Stimulated activated CD4-positive, alpha-beta T cell treated with anti-CD3 and anti-CD28 coated beads, Interleukin-4, amount 100 ng/mL, for 4 hours (primary cell): ENCODE results near the gene NDUFS6.

Experiments used
- DNase-seq, 2 experiments: peaks; one replicate each; pipeline ENCODE4 v3.0.0-alpha.2; 2020

Gene NDUFS6

DNA sequence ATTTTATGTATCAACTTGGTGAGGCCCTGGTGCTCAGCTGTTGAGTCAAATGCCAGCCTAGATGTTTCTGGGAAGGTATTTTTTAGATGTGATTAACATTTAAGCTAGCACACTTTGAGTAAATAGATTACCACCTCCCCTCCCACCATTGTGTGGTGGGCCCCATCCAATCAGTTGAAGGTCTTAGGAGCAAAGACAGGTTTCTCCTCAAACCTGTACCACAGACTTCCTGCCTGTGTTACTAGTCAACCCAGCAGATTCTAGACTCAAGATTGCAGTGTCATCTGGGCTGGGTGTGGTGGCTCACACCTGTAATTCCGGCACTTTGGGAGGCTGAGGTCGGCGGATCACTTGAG, 35.3 kb upstream of the NDUFS6 start:
- no peak for DNase-seq

DNA sequence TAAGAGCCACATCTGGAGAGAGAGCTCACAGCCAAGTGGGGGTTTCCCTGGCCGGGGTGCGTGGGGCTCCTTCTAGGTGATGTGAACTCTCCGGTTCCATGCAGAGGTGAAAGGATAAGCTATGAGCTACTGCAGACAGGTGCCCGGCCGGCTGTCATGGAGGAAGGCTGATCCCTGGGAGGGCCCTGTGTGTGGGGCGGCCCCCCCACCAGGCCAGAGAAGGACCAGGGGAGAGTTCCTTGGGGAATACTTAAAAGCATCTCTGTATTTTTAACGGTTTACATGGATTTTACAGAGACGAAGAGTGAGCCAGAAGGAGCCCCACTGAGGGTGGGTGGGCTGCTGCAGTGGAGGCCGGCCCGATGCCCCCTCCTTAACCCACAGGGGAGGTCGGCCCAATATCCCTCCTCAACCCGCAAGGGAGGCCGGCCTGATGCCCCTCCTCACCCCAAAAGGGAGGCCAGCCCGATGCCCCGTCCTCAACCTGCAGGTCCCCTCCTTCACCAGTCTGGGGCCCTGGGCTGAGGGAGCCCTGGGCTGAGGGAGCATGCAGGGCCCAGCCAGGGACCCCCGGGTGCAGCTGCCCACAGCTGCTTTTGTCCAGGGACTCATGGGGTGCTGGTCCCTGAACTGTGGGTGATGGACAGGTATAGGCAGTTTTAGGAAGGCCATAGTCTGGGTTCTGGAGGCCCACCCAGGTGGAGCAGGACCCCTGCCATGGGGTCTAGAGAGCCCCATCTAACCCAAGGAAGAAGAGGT, 33.5 kb upstream of the NDUFS6 start:
- no peak for DNase-seq

DNA sequence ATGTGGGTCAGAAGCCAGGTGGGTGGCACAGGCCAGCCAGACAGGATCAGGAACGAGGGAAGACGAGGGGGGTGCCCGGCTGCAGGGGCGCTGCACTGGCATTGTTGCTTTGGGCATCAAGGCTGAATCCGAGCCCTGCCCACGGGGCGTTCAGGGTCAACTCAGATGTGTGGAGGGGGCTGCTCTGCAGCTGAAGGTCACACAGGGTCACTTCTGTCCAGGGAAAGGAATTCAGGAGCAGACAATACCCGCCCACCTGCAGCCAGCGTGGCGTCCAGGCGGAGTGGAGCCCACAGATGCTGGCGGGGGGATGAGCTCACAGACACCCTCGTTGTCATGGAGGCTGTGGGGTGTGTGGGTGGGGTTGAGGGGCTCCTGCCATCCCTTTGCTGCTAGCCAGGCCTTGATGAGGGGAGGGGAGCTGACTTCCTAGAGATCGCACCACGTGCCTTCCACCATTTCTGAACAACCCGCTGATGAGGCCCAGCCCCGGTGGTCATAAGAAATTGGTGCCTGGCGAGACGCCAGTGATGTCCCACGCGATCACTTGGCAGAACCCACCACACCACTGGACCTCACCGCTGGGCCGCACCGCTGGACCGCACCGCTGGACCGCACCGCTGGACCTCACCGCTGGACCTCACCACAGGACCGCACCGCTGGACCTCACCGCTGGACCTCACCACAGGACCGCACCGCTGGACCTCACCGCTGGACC, 32.8 kb upstream of the NDUFS6 start:
- no peak for DNase-seq

DNA sequence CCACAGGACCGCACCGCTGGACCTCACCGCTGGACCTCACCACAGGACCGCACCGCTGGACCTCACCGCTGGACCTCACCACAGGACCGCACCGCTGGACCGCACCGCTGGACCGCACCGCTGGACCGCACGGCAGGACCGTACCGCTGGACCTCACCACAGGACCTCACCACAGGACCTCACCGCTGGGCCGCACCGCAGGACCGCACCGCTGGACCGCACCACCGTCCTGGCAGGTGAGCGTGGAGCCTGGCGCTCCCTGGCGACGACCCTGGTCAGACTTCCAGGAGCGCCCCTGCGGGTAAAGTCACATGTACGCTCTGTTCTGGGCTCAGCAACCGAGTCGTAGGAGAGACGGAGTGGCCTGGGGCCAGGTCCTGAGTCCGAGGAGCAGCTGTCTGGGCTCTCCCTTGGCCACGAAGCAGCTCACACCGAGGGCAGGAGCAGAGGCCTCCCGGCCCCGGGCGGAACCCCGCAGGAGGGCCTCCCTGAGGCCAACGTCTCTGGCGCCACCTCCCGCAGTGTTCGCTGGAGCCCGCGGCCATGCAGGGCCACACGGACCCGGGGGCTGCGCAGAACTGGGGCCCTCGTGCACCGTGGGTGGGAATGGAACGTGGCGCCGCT, 32.1 kb upstream of the NDUFS6 start:
- no peak for DNase-seq

DNA sequence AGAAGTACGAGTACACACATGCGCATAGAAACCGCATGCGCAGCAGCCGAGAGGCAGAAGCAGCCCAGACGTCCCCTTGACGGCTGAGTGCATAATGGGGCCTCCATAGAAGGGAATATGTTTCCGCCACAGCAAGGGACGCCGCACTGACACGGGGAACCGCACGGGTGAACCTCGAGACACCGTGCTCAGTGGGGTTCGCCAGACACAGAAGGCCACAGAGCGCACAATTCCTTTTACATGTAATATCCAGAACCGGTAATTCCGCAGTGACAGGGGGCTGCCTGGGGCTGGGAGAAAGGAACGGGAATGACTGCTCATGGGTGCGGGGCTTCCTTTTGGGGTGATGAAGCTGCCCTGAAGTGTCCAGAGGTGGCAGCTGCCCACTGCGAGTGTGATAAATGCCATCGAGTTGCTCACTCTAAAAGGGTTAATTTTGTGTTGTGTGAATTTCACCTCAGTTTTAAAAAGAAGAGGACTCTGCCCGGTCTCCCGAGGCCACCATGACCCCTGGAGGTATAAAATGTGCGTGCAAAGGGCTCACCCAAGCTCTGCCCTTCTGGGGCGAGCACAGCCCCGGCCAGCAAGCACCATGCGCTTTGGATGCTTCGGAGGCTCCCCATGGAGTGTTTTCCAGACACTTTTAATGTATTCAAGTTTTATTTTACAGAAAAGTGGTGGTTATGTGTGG, 31.3 kb upstream of the NDUFS6 start:
- no peak for DNase-seq

DNA sequence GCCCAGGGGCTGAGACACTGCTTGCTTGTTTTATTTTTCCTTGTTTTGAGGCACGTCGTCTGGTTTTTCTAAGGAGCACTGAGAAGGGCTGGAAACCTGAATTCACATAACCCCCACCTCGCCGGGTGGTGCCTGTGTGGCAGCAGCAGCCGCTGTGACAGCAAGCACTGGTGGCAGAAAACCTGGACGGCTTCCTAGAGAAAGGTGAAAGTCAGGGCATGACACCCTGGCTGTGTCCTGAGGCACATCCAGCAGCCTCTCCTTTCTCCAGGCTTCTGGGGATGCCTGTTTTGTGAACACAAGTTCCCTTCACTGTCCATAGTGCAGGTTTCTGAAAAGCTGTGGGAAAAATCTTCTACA, 30.8 kb upstream of the NDUFS6 start:
- DNase-seq: no peak

DNA sequence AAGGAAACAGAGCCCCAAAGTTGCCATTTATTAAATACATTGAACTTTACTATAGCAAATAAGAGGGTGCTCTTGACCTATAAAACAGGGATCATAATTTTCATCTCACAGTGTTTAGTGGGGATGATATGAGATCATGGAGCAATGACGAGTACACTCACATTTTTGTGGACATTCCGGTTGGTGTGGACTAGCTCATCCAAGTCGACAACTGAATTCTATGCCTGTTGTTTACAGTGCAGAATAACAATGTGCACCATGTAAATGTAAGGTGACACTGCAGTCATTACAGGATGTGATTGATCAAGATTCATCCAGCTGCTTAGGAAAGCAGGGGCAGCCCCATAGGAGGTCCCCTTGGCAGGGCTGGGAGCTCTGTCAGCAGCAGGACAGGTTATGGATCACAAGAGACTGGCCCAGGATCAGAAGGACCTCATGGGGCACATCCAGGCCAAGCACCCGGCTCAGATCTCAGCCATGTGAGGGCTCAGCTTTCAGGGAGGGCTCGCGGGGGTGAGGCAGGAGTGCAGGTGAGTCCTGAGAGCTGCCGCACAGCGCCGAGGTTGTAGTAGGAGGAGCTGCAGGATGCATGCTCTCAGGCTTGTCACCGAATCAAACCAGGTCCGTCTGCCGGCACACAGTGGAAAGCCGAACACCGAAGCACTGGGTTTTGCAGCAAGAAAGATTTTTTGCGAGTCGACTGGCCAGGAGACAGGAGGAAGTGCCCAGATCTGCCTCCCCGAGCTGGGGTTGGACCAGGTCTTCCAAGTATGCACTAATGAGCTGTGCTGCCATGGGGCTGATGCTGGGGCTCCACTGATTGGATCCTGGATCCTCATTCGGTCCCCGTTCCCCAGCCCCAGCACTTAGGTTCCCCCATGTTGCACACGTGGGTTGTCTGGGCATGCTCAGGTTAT, 29.8 kb upstream of the NDUFS6 start:
- no peak for DNase-seq

DNA sequence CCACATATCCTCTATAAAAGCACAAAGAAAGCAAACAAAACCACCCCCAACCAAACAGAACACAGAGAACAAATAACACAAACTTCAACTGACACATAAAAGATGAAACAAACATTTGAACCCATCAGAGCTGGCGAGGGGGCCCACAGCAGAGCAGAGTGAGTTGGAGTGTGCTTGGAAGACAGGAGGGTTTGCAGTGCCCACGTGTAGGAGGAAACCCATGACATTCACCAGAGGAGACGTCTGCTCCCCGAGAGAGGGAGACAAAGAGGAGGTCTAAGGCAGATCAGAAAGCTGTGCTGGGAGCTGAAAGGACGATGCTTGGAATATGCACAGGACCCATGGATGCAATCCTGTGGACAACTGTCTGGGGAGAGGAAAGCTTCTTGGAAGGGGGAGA, 28.6 kb upstream of the NDUFS6 start:
- DNase-seq: no peak

DNA sequence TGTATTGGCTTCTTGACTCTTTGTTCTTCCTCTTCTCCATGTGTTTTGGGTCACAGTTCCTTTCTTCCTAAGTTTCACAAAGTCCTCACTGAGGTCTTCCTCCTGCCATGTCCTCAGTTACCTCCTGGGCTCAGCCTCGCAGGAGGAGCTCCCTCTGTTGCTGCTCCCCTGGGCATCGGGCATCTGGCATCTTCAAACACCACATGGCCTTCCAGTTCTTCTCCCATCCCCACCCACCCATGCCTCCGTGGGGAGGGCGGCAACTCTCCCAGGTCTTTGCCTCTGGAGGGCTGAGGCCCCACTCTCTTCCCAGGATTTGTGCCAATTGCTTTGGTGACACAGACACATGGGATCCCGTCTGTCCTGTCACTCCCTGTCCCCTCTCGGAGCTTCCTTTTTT, 24.4 kb upstream of the NDUFS6 start:
- no peak for DNase-seq

DNA sequence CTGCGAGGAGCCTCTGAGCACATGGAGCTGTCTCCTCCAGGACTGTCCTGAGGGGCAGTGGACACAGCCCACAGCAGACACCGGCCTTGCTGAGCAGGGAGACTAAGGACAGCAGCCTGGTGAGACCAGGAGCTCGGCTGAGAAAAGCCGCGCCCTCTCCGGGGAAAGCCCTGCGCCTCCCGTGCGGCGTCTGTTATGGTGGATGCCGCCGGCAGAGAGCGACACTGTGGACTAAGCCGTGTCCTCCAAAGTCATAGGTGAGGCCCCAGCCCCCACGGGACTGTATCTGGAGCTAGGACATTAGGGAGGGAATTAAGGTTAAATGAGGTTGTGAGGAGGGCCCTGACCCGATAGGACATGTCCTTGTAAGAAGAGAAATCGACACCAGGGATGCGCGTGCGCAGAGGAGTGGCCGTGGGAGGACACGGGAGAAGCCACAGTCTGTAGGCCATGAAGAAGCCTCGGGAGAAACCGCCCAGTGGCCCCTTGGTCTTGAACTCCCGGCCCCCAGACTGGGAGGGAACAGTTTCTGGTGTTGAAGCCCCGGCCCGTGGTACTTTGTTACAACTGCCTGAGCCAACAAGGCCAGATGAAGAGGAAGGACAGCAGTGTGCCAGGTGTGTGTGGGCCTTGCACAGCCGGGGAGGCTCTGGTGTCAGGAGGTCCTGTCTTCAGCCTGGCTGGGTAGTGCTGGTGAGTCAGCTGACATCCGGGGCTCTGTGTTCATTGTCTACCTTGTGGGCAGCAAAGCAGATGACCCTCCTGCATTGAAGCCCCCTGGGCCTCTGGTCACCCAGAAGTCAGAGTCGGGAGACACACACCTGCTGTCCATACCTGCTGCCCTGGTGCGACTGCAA, 23.7 kb upstream of the NDUFS6 start:
- no peak for DNase-seq

DNA sequence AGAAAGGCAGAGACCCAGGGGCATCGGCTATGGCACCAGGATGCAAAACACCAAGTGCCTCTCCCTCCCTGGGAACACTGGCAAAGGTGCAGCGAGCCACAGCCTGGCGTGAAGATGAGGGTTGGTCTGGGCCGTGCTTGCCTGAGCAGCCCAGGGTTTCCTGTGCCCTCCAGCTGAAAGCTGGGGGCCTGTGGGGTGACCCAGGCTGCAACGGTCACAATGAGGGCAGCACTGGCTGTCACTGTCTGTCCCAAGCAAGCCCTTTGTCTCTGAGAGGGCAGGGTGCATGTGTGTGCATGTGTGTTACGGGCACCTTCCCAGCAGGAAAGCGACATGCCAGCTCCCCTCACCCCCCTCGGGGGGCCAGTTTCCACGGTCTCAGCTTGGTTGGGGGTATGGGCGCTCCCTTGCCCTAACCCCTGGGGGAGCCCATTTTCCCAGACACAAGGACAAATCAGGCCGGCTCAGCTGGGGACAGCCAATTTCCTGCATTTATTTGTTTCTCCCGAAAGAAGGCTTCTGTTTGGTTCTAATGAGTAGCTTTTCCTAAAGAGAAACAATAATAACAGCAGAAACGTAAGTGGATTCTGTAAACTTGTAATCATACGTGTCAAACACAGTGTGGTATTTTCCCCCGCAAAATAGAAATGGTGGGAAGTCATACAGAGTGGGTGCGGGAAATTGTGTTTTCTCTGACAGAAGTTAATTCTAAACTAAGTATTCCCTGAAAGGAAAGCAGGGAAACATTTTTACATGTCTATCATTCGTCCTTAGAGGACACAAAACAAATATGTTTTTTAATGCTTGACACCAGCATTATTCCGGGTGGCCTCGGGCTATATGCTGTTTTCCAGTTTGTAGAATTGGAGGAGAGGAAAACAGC, 22.8 kb upstream of the NDUFS6 start:
- no peak for DNase-seq

DNA sequence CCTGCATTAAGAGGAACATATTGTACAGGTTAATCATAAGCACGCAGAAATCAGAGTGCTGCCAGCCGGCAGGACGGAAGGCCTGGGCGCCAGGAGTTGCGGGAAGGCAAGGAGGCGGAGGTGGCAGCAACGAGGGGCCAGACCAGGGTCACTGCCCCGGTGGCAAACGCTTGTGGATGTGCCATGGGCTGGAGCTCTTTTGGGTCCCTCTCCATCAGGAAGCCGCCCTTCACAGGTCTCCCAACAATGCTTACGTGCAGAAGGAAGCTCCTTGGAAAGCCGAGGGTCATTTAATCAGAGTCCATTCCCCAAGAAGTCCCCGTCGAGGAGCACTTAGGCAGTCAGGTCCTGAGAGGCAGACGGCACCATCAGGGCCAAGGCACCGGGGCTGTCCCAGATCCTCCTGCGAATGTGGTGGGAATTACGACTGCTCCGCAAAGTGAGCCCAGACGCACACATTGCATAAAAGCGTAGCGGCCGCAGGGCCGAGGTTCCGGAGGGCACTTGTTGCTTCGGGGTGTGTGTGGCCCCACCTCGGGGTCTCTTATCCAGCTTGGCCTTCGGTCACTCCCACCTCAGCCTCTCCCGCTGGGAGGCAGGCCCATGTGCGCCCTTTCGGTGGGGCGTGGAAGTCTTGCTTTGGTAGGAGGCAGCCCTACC, 22.1 kb upstream of the NDUFS6 start:
- no peak for DNase-seq

DNA sequence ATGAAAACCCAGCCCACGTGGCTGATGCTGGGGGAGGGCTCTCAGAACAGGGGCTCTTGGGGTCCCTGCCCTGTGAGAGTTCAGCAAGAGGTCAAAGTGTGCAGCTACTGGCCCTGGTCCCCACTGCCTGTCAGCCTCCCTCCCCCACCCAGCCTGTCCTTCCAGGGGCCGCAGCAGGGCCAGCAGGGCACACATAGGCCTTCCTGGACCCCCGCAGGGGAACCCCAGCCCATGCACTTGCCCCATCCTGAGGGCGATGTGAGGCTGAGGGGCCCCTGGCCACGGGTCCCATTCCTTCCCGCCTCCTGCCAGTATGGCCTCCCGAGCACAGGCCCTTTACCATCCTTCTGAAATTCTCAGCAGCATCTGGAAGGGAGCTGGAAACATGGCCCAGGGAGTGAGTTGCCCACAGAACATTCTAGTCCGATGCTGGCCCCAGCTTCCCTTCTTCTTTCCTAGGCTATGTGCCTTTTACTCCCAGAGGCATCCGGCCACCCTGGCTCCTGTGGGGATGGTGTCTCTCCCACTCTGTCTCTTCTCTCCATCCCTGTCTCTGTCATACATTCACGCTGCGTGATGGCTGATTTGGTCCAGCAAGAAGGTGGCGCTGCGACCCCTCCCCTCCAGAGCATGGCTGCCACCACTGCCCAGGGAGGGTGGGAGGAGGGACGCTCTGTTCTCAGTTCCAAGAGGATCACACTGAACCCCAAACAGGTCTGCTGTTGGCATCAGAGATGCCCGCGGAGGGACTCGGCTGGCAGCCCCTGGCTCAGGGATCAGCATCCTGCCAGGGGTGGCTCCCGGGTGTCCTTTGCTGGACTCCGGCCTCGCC, 21.2 kb upstream of the NDUFS6 start:
- no peak for DNase-seq

DNA sequence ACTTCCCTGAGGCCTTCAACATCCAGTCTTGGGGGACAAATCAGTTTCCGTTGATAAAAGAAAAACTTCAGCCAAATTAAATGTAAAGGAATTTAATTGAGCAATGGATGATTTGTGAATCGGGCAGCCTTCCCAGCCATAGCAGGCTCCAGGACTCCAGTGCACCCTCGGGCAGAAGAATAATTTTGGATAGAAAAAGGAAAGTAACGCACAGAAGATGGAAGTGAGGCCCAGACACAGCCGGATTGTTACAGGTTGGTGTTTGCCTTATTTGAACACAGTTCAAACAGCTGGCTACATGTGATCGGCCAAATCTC, 20.6 kb upstream of the NDUFS6 start:
- DNase-seq: no peak

DNA sequence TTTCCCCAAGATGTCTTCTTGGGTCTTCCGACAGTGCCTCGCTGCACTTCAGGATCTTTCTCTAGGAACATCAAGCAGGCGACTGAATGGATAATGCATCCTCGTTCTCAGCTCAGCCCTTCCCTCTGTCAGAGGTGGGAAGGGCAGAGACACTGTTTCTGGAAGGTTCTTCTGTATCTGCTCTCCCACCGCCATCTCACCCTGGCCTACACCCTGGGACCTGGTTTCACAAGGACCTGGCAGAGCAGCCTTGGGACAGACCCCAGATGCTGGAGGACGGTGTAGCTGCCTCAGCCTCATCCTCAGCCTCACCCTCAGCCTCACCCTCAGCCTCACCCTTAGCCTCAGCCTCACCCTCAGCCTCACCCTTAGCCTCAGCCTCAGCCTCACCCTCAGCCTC, 20.1 kb upstream of the NDUFS6 start:
- no peak for DNase-seq

DNA sequence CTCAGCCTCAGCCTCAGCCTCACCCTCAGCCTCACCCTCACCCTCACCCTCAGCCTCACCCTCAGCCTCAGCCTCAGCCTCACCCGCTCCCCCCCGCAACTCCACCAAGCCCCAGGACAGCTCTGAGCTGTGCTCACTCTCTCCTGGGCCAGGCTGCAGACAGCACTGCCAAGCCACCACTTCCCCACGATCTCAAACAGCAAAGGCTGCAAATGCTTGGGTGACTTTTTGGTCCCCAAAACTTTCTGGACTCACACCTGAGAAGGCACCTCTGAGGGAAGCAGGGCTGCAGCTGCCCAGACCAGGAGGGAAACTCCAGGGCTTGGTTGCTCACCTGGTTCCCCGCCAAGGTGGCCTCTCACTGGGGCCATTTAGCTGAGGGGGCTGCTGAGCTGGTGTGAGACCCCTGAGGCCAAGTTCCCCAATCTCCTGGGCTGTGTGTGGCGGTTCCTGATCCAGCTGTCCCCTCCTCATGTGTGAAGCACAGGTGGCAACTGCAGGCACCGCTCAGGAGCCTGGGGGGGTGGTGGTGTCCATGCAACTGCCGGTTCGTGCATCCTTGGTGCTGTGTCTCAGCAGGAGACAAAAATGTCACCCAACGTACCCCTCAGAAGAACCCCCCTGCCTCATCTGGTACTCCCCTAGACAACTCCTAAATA, 19.4 kb upstream of the NDUFS6 start:
- DNase-seq: no peak

DNA sequence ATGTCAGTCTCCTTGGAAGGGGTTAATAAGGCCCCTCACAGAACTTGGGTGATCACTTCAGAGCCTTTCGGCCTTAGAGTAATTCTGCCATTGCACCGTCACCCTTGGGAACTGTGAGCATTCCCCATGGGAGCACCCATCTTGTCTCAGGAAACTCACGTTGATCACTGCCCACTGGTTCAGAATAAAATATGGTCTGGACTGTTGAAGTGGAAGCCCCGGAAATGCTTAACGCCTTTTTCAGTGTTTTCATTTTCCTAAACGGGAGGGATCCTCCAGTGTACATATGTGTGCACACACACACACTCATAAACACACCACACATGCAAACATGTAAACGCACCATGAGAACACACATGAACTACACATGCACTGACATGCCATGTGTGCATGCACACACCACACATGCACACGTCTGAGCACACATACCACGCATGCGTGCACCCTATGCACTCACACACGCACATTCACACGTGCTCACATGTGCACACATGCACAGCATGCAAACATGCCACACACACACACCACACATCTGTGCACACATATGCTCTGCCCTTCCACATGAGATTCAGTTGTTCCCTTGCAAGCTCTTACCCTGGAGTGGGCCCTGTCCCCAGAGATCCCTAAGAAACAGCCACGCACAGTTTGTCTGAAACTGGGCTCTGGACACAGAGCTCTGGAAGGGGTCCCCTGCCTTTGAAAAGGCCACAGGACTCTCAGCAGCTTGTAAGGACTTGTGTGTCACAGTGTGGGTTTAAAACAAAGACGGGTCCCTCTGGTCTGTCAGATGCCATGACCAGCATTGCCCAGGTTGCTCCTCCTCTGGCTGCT, 18.6 kb upstream of the NDUFS6 start:
- no peak for DNase-seq

DNA sequence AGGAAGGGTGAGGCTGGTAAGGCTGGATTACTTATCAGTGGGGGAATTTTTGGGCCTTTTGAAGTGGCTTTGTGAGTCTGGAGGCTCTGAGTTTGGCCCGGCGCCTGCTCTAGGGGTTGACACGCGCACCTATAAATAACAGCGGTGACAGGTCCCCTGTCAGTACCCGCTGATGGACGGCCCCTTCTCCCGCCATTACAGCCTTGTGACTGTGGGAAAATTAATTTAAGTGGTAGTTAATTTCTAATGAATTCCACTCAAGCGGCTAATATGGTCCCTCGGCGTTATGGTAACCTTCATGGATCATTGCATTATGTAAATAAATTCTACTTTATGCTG, 18.0 kb upstream of the NDUFS6 start:
- no peak for DNase-seq
